Subcutaneous adipose tissue (tissue), 4 donors: Measurements from ENCODE around the gene KAZN. TPM values are rescaled to one million over a fixed set of nuclear protein-coding genes. Genes with fewer than 3 reads are reported as not detected.

Experiments used
- total RNA-seq, 4 donors: library from RNA; depleted of rRNA; stranded (reverse); fragments of >200 nt; gene quantifications; one replicate each; pipeline ENCODE4 v1.1.0, GENCODE V29; 2016
- TF ChIP-seq, protein P1 (sequence below): fragments of 450-650 bp; IDR thresholded peaks from one replicate; pipeline ENCODE4 v1.5.1; 2016; ENCODE audit warnings: low read depth, mild to moderate bottlenecking, control low read depth, antibody characterized with exemption, moderate library complexity

KAZN gene
- total RNA-seq, 4 donors from 2014 or later = 7.5 to 22.2 (median 10.4) TPM

DNA sequence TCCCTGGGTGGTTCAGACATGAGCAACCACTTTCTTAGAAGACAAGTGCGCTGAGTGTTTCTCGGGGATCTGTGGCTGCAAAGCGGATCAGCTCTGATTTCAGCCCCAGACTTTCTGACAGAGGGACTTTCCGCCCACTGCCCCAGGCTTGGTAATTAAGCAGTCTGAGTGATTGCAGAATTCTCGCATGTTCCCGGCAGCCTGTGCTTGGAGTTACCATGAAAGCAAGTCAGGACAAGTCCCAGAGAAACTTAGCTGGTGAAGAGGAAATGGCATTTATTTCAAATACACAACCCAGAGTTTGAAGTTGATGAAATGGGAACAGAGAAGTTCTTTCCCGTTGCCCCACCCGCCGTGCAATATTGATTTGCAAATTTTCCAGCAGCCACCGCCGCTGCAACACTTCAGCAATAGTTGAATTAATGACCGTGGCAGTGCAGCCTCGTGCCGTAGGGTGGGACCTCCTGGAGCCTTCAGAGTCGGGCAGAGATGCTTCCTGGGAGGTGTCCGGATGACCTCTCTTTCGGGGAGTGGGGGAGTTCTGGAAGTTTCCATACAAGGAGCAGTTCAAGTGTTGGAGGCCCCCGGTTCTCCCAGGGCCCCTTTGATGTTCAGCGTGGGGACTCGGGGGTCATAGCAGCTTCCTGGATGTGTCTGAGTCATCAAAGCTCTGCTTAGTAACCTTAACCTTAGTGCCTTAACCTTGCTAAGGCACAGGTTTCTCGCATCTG, 134.7 kb downstream of the KAZN start:
- TF ChIP-seq, protein P1, sequence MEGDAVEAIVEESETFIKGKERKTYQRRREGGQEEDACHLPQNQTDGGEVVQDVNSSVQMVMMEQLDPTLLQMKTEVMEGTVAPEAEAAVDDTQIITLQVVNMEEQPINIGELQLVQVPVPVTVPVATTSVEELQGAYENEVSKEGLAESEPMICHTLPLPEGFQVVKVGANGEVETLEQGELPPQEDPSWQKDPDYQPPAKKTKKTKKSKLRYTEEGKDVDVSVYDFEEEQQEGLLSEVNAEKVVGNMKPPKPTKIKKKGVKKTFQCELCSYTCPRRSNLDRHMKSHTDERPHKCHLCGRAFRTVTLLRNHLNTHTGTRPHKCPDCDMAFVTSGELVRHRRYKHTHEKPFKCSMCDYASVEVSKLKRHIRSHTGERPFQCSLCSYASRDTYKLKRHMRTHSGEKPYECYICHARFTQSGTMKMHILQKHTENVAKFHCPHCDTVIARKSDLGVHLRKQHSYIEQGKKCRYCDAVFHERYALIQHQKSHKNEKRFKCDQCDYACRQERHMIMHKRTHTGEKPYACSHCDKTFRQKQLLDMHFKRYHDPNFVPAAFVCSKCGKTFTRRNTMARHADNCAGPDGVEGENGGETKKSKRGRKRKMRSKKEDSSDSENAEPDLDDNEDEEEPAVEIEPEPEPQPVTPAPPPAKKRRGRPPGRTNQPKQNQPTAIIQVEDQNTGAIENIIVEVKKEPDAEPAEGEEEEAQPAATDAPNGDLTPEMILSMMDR = no peak

DNA sequence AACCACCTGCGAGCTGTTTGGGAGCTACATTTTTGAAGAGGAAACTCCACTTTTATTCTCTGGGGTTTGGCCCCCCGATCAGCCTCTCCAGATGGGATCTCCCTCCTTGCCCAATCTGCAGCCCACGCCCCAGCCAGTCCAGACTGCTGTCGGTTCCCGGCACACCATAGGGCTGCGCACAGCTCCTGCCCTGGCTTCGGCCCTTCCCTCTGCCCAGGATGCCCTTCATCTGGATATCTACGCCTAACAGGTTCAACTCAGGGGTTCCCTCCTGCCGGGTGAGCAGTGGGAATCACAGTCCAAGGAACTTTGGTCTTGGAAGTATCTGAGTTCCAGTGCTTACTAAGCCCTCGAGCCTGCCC, 135.3 kb downstream of the KAZN start:
- TF ChIP-seq, protein P1 = no peak

DNA sequence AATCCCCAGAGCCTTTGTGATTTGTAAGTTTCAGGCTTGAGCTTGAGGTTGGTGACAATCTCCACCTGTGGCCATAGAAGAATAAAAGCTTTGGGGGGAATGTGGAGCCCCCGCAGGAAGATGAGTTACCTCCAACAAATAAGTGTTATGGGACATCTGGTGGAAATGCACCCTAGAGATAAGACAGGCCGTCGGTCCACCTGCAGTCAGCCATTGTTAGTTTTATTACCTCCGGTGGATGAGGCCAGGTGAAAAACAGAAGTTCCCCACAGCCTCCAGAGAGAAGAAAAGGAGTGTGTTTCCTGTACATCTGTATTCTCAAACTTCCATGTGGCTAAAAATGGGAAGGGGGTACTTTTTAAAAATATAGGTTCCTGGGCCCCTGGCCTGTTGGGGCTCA, 137.4 kb downstream of the KAZN start:
- TF ChIP-seq, protein P1 = no peak

DNA sequence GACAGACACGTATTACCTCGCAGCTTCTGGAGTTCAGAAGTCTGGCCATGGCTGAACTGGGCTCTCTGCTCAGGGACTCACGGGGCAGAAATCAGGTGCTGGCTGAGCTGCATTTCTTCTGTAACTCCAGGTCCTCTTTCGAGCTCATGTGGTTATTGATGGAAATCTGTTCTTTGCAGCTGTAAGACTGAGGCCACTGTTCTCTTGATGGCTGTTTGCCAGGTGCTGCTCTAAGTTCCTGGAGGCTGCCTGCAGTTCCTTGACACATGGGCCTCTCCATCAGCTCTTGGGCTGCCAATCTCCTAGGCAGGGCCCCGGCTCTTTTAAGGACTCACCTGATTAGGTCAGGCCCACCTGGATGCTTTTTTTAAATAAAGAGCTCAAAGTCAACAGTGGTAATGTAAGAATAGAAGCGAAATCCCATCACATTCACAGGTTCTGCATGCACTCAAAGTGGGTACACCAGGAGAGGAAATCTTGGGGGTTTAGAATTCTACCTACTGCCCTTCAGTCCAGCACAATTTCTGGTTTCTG, 139.1 kb downstream of the KAZN start:
- TF ChIP-seq, protein P1 = no peak

DNA sequence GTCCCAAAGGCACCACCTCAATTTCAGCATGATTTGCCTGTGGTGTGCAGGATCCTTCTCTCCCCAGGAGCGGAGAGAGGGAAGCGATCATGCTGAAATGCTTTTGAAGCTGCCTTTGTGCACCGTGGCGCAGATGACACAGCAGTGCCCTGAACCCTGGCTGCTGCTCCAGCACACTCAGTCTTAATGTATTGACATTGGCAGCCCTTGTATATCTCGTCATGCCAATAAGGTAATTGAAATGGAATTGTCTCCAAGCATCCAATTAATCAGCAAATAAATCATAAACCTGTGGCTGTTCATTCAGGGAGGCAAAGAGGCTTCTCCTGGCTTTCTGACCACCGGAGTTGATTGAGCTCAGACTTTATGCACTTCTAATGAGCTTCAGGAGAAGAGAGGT, 139.8 kb downstream of the KAZN start:
- TF ChIP-seq, protein P1 = no peak

DNA sequence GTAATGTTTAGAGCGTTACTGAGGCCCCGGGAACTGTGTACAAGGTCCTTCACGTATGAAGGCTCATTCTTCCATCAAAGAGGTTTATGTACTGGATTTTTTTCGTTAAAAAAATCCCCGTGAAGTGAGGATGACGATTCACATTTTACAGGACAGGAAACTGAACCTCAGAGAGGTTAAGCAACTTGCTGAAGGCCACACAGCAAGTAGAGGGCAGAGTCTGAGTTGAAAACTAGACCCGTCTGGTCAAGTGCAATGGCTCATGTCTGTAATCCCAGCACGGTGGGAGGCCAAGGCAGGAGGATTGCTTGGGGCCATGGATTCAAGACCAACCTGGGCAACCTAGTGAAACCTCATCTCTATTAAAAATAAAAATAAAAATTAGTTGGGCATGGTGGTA, 140.2 kb downstream of the KAZN start:
- TF ChIP-seq, protein P1 = no peak

DNA sequence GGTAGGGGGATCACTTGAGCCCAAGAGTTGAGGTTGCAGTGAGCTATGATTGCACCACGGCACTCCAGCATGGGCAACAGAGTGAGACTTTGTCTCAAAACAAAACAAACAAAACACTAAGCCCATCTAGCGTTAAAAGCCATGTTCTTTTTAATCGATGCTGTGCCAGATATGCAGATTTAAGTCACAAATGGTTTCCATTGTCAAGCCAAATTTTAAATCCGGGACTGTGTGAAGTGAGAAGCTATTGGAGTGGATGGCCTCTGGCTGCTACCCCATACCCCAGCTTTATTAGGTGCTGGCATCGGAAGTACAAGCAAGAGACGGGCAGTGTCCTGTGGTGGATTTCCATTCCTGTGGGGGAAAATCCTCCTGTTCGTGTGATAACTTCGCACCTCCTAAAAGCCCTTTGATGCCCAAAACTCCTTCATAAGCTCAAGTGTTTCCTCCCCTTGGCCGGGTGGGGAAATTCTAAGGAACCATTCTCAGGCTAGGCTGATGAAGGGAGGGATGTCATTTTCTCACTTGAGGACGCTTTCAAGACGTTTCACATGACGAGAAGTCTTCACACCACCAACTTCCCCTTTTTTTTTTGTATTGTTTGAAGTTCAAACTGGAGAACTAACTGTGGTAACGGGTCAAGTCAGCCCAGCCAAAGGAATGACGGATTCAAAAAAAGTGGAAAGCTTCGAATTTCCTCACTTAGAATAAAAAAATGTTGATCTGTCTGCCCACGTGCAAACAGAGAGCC, 140.8 kb downstream of the KAZN start:
- TF ChIP-seq, protein P1 = no peak
